B cell (primary cell): ENCODE results near the gene LPIN2. TPM values are rescaled to one million over a fixed set of nuclear protein-coding genes. Genes with fewer than 3 reads are reported as not detected.
"Not testable (repeated sequence)": the region's sequence is repeated elsewhere in the genome, so short reads cannot be mapped to it uniquely, and the experiment has no call there.

Experiments used
- ATAC-seq: fragments of 200-7000 bp; cut with Tn5 transposase; one replicate; pipeline ENCODE4 v1.10.0; 2021; ENCODE audit warnings: low read depth, mild to moderate bottlenecking, moderate number of reproducible peaks, moderate library complexity
- CTCF ChIA-PET: fragments of 350-600 bp; sonication (Branson Sonifier 250); formaldehyde crosslinking; loops from one replicate; lab custom pipeline; 2021; ENCODE audit warnings: antibody characterized with exemption, inconsistent platforms; lab: Charles Lee
- POLR2A ChIA-PET: fragments of 350-600 bp; sonication (Branson Sonifier 250); formaldehyde crosslinking; loops from one replicate; lab custom pipeline; 2021; ENCODE audit warnings: antibody characterized with exemption; lab: Charles Lee
- DNase-seq: peaks from one replicate; pipeline ENCODE4 v3.0.0; 2013
- H2AFZ ChIP-seq: 2 replicates; pipeline ENCODE4 v1.6.1; 2012; ENCODE audit warnings: mild to moderate bottlenecking, low read depth, low read length; ENCODE audit not compliant: insufficient read depth, poor library complexity, severe bottlenecking
- H3K27ac ChIP-seq, 2 donors: 1 replicate in 1 of 2; 2 replicates in 1 of 2; pipeline ENCODE4 v1.5.1; 2012 to 2013; ENCODE audit warnings: low read length in 2 of 2, mild to moderate bottlenecking in 2 of 2, moderate library complexity in 1 of 2
- H3K27me3 ChIP-seq, 4 experiments: fragments of 200-600 bp in 1 of 4; sonication (generic) in 1 of 4; replicated peaks in 1 of 4; 1 replicate in 2 of 4; 2 replicates in 2 of 4; pipeline versions ENCODE4 v1.6.1 to v1.7.0; 2013 to 2016; ENCODE audit warnings: low read length in 3 of 4, mild to moderate bottlenecking in 2 of 4, mixed read lengths in 1 of 4, moderate library complexity in 1 of 4; ENCODE audit not compliant: insufficient read depth in 4 of 4, control insufficient read depth in 3 of 4; ENCODE audit errors: control extremely low read depth in 1 of 4
- H3K36me3 ChIP-seq, 2 experiments: replicated peaks in 1 of 2; 1 replicate in 1 of 2; 2 replicates in 1 of 2; pipeline versions ENCODE4 v1.6.1 to v1.7.1; 2013; ENCODE audit warnings: low read length in 1 of 2; ENCODE audit not compliant: insufficient read depth in 2 of 2, control insufficient read depth in 1 of 2; ENCODE audit errors: control extremely low read depth in 1 of 2, extremely low read depth in 1 of 2
- H3K4me1 ChIP-seq, 2 donors: fragments of 200-600 bp in 1 of 2; sonication (generic) in 1 of 2; 1 replicate in 1 of 2; 2 replicates in 1 of 2; pipeline versions ENCODE4 v1.5.1 to v1.6.1; 2013 to 2017; ENCODE audit warnings: low read length in 2 of 2; ENCODE audit not compliant: control insufficient read depth in 2 of 2, insufficient read depth in 2 of 2
- H3K4me2 ChIP-seq: replicated peaks from 2 replicates; pipeline ENCODE3; 2012; ENCODE audit warnings: mild to moderate bottlenecking, low read depth, low read length; ENCODE audit not compliant: poor library complexity, severe bottlenecking
- H3K4me3 ChIP-seq, 5 experiments: fragments of 200-600 bp in 1 of 5; sonication (generic) in 1 of 5; 1 replicate in 3 of 5; 2 replicates in 2 of 5; pipeline versions ENCODE4 v1.5.1 to v1.7.0; 2011 to 2016; ENCODE audit warnings: low read length in 4 of 5, mild to moderate bottlenecking in 4 of 5, low read depth in 2 of 5, control low read depth in 1 of 5, moderate library complexity in 1 of 5; ENCODE audit not compliant: insufficient read depth in 1 of 5; ENCODE audit errors: control extremely low read depth in 1 of 5, extremely low read depth in 1 of 5
- H3K79me2 ChIP-seq: fragments of 200-600 bp; sonication (generic); one replicate; pipeline ENCODE4 v1.6.0; 2016; ENCODE audit warnings: low read length; ENCODE audit not compliant: control insufficient read depth, insufficient read depth
- H3K9ac ChIP-seq: fragments of 200-600 bp; sonication (generic); 2 replicates; pipeline ENCODE4 v1.6.1; 2017; ENCODE audit warnings: mild to moderate bottlenecking, low read length, moderate library complexity
- H3K9me3 ChIP-seq, 3 donors: one replicate each; pipeline versions ENCODE4 v1.6.1 to v1.7.1; 2013; ENCODE audit warnings: low read length in 2 of 3; ENCODE audit not compliant: control insufficient read depth in 2 of 3, insufficient read depth in 1 of 3; ENCODE audit errors: control extremely low read depth in 1 of 3
- H4K20me1 ChIP-seq: 2 replicates; pipeline ENCODE4 v1.6.0; 2012; ENCODE audit warnings: mild to moderate bottlenecking, low read length; ENCODE audit not compliant: insufficient read depth, control insufficient read depth, poor library complexity, severe bottlenecking
- H3K27ac Mint-ChIP-seq: one replicate; pipeline ENCODE4 v1.8.0; 2021; ENCODE audit warnings: mixed read lengths
- H3K27me3 Mint-ChIP-seq: one replicate; pipeline ENCODE4 v1.8.0; 2021; ENCODE audit warnings: mixed read lengths
- H3K4me1 Mint-ChIP-seq: one replicate; pipeline ENCODE4 v1.8.0; 2021; ENCODE audit warnings: mixed read lengths
- H3K4me3 Mint-ChIP-seq: one replicate; pipeline ENCODE4 v1.8.0; 2021; ENCODE audit warnings: mixed read lengths
- H3K9me3 Mint-ChIP-seq: one replicate; pipeline ENCODE4 v1.8.0; 2022; ENCODE audit warnings: mixed read lengths; ENCODE audit not compliant: insufficient read depth
- EZH2 ChIP-seq: IDR thresholded peaks from 2 replicates; pipeline ENCODE4 v1.6.1; 2012; ENCODE audit warnings: borderline replicate concordance, low read depth, mild to moderate bottlenecking, moderate library complexity, low read length; ENCODE audit not compliant: insufficient read depth, poor library complexity, severe bottlenecking
- WGBS: methylation state at CpG from one replicate; pipeline ENCODE4 v1.1.5; 2013; ENCODE audit warnings: missing lambda C conversion rate; ENCODE audit not compliant: insufficient coverage; 5-methylcytosine and 5-hydroxymethylcytosine counted together
- intact Hi-C: fragments of 100-400 bp; cut with micrococcal nuclease; formaldehyde crosslinking; loops from one replicate; pipeline ENCODE4 v1.10.0; 2022
- polyA plus RNA-seq: library from polyadenylated mRNA; depleted of rRNA; stranded (reverse); fragments of >200 nt; gene quantifications from 2 replicates; pipeline ENCODE4 v1.2.3, GENCODE V29; 2012
- total RNA-seq, 2 donors: library from RNA; stranded (reverse); fragments of 120-200 nt in 1 of 2; gene quantifications; 1 replicate in 1 of 2; 2 replicates in 1 of 2; pipeline versions ENCODE4 v1.2.3 to v1.2.4, GENCODE V29; 2013 to 2022
- TF ChIP-seq, protein P1 (sequence below): fragments of 200-600 bp; IDR thresholded peaks from one replicate; pipeline ENCODE4 v1.8.0; 2022; ENCODE audit warnings: antibody characterized with exemption, mild to moderate bottlenecking

Gene LPIN2
- total and polyA plus RNA-seq, 2 donors (not counting 1 experiment from before 2014, with no cell fraction given) = 8.0 to 31.0 TPM

DNA sequence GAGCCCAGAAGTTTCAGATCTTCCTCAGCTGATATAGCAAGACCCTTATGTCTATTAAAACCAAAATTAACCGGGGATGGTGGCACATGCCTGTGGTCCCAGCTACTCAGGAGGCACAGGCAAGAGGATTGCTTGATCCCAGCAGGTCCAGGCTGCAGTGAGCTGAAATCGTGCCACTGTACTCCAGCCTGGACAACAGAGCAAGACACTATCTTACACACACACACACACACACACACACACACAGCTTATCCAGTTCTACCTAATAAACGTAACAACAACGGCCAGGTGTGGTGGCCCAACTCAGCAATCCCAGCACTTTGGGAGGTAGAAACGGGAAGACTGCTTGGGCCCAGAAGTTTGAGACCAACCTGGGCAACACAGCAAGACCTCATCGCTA lies 7.5 kb downstream of the LPIN2 start:
- Histone ChIP-seq H3K27me3 (no peaks in the 10 kb centered on the region), H4K20me1 (no peaks in the 10 kb centered on the region), H3K4me2 (no peak overlapping the region), H2AFZ (no peak overlapping the region), H3K27ac (no peak overlapping the region), H3K79me2 (peaks cover 67% of the 10 kb centered on the region), H3K9ac (no peak overlapping the region), H3K4me1 (no peaks in the 10 kb centered on the region), H3K9me3 (no peaks in the 10 kb centered on the region), H3K36me3 (peaks cover 4 to 7% of the 10 kb centered on the region in 2 experiments), H3K4me3 (no peak overlapping the region)
- H3K9me3 Mint-ChIP-seq = no peaks in the 10 kb centered on the region
- ChIA-PET CTCF (interaction anchor here (0.6 to 3.0 kb wide), 5 partner anchors 11 to 661 kb away, joined by 3 to 14 read pairs (median 3); no protein-coding TSS in a partner anchor), POLR2A (interaction anchor here (0.7 kb wide), 1 partner anchor 158 kb away, joined by 3 read pairs; no protein-coding TSS in a partner anchor)
- TF ChIP-seq, protein P1, sequence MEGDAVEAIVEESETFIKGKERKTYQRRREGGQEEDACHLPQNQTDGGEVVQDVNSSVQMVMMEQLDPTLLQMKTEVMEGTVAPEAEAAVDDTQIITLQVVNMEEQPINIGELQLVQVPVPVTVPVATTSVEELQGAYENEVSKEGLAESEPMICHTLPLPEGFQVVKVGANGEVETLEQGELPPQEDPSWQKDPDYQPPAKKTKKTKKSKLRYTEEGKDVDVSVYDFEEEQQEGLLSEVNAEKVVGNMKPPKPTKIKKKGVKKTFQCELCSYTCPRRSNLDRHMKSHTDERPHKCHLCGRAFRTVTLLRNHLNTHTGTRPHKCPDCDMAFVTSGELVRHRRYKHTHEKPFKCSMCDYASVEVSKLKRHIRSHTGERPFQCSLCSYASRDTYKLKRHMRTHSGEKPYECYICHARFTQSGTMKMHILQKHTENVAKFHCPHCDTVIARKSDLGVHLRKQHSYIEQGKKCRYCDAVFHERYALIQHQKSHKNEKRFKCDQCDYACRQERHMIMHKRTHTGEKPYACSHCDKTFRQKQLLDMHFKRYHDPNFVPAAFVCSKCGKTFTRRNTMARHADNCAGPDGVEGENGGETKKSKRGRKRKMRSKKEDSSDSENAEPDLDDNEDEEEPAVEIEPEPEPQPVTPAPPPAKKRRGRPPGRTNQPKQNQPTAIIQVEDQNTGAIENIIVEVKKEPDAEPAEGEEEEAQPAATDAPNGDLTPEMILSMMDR = no peak
- no peak for TF ChIP-seq EZH2
- no peak overlapping the region for H3K4me3 Mint-ChIP-seq
- intact Hi-C loops = no loop called here
- H3K27ac Mint-ChIP-seq = no peak overlapping the region
- WGBS = 100% methylated on average over 1 of the region's 6 CpGs
- peaks cover 7% of the 10 kb centered on the region for H3K4me1 Mint-ChIP-seq
- no peaks in the 10 kb centered on the region for H3K27me3 Mint-ChIP-seq
- ATAC-seq (no peak), DNase-seq (no peak)

DNA sequence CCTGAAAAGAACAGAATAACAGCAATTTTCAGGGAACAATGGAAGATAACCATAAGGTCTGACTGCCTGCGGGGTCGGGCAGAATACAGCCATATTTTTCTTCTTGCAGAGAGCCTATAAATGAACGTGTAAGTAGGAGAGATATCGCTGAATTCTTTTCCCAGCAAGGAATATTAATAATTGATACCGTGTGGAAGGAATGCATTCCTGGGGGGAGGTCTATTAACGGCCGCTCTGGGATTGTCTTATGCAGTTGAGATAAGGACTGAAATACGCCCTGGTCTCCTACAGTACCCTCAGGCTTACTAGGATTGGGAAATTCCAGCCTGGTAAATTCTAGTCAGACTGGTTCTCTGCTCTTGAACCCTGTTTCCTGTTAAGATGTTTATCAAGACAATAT lies 9.2 kb downstream of the LPIN2 start:
- H3K36me3 ChIP-seq, H3K4me1 Mint-ChIP-seq, H3K27me3 ChIP-seq, H3K27me3 Mint-ChIP-seq, H3K4me1 ChIP-seq, H3K27ac Mint-ChIP-seq, H3K27ac ChIP-seq, H4K20me1 ChIP-seq, H3K4me3 Mint-ChIP-seq, H2AFZ ChIP-seq, H3K4me2 ChIP-seq, POLR2A ChIA-PET, ATAC-seq, H3K4me3 ChIP-seq, H3K9me3 ChIP-seq, H3K9ac ChIP-seq, intact Hi-C loops, DNase-seq, H3K9me3 Mint-ChIP-seq: not testable (repeated sequence)
- WGBS = 95% methylated on average over 3 of the region's 8 CpGs
- CTCF ChIA-PET = interaction anchor here (1.1 kb wide), 1 partner anchor 41 kb away, joined by 6 read pairs; no protein-coding TSS in a partner anchor
- peaks cover 66% of the 10 kb centered on the region for H3K79me2 ChIP-seq
